HG03108 (cell line): ENCODE results near the gene XYLB.

Source experiments
- ATAC-seq: cut with Tn5 transposase; IDR thresholded peaks from one replicate; pipeline ENCODE4 v1.9.1; 2021; ENCODE audit warnings: moderate library complexity; ENCODE audit not compliant: unreplicated experiment

The XYLB gene

GRCh38 chr3:38361496-38361895, 14.9 kb downstream of the XYLB start:
- no peak for ATAC-seq

- ATAC-seq: no peak
These were observed 16.2 kb downstream of the XYLB start for GRCh38 chr3:38362825-38363224.

GRCh38 chr3:38364721-38365400, 18.3 kb downstream of the XYLB start:
- ATAC-seq: no peak

- ATAC-seq: no peak
These were observed 19.0 kb downstream of the XYLB start for GRCh38 chr3:38365469-38366062.

GRCh38 chr3:38366082-38366481, 19.5 kb downstream of the XYLB start:
- no peak for ATAC-seq

GRCh38 chr3:38367779-38368178, 21.2 kb downstream of the XYLB start:
- ATAC-seq: no peak

- ATAC-seq: no peak
These were observed 21.7 kb downstream of the XYLB start for GRCh38 chr3:38368238-38368637.

- no peak for ATAC-seq
These were observed 22.6 kb downstream of the XYLB start for GRCh38 chr3:38369186-38369585.

GRCh38 chr3:38370149-38370548, 23.6 kb downstream of the XYLB start:
- no peak for ATAC-seq

- ATAC-seq: no peak
These were observed 24.3 kb downstream of the XYLB start for GRCh38 chr3:38370861-38371260.

GRCh38 chr3:38371541-38372213, 25.1 kb downstream of the XYLB start:
- ATAC-seq: no peak

GRCh38 chr3:38372214-38372601, 25.6 kb downstream of the XYLB start:
- ATAC-seq: no peak

GRCh38 chr3:38374221-38374620, 27.6 kb downstream of the XYLB start:
- no peak for ATAC-seq

- no peak for ATAC-seq
These were observed 28.5 kb downstream of the XYLB start for GRCh38 chr3:38375072-38375471.

GRCh38 chr3:38375488-38376097, 29.0 kb downstream of the XYLB start:
- ATAC-seq: no peak

- no peak for ATAC-seq
These were observed 29.7 kb downstream of the XYLB start for GRCh38 chr3:38376098-38376816.

- ATAC-seq: no peak
These were observed 32.7 kb downstream of the XYLB start for GRCh38 chr3:38379201-38379770.

- ATAC-seq: no peak
These were observed 36.0 kb downstream of the XYLB start for GRCh38 chr3:38382506-38383080.

GRCh38 chr3:38383156-38383875, 36.7 kb downstream of the XYLB start:
- ATAC-seq: no peak
